Neural crest cell (in vitro differentiated cells): Measurements from ENCODE around the gene DNMT3B. TPM values are rescaled to one million over a fixed set of nuclear protein-coding genes. Genes with fewer than 3 reads are reported as not detected.

Source experiments
- DNase-seq: peaks from one replicate; pipeline ENCODE4 v3.0.0; 2021; ENCODE audit warnings: low read depth, mixed read lengths, low spot score
- H3K27ac Mint-ChIP-seq: one replicate; pipeline ENCODE4 v1.8.0; 2021; ENCODE audit warnings: mild to moderate bottlenecking, mixed read lengths; ENCODE audit not compliant: unreplicated experiment
- H3K27me3 Mint-ChIP-seq: 2 replicates; pipeline ENCODE4 v1.8.0; 2021; ENCODE audit warnings: low read depth, mild to moderate bottlenecking, mixed read lengths
- H3K36me3 Mint-ChIP-seq: 2 replicates; pipeline ENCODE4 v1.8.0; 2021; ENCODE audit warnings: low read depth, mild to moderate bottlenecking, mixed read lengths
- H3K4me1 Mint-ChIP-seq: 2 replicates; pipeline ENCODE4 v1.8.0; 2021; ENCODE audit warnings: mixed read lengths
- H3K4me3 Mint-ChIP-seq: one replicate; pipeline ENCODE4 v1.8.0; 2021; ENCODE audit warnings: mild to moderate bottlenecking, mixed read lengths
- H3K9me3 Mint-ChIP-seq: 2 replicates; pipeline ENCODE4 v1.8.0; 2021; ENCODE audit warnings: mixed read lengths
- CTCF ChIP-seq: fragments of 200-600 bp; sonication (generic); conservative IDR thresholded peaks from 2 replicates; pipeline ENCODE4 v1.5.0; 2021; ENCODE audit warnings: antibody characterized with exemption, mild to moderate bottlenecking
- total RNA-seq: library from RNA; stranded (reverse); gene quantifications from 2 replicates; pipeline ENCODE4 v1.2.1, GENCODE V29; 2021

The DNMT3B gene
- total RNA-seq, 1 donor from 2014 or later: 57.3 TPM

DNA sequence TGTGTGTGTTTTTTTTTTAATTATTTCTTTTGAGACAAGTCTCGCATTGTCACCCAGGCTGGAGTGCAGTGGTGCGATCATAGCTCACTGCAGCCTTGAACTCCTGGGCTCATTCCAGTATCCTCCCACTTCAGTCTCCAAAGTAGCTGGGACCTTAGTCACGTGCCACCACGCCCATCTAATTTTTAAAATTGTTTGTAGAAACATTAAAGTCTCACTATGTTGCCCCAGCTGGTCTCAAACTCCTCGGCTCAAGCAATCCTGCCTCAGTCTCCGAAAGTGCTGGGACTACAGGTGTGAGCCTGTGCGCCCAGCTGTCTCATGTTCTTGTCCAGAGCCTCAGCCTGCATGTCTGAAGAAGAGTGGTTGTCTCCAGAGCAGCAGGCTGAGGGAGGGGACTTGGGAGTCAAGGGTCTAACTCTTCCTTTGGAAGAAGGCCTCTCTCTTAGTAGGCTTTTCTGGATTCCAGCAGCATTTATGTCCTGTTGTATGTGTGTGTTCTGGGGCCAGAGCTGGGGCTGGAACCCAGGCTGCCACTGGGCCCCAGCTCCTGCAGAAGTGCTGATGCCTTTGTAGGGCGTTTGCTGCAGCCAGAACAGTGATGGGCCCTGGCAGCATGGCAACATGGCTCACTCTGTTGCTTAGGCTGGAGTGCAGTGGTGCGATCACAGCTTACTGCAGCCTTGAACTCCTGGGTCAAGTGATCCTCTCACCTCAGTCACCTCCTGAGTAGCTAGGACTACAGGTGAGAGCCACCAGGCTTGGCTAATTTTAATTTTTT, 5.4 kb downstream of the DNMT3B start:
- Mint-ChIP-seq H3K36me3 (no peaks in the 10 kb centered on the region), H3K4me3 (peak overlapping the region; percentile 65)

DNA sequence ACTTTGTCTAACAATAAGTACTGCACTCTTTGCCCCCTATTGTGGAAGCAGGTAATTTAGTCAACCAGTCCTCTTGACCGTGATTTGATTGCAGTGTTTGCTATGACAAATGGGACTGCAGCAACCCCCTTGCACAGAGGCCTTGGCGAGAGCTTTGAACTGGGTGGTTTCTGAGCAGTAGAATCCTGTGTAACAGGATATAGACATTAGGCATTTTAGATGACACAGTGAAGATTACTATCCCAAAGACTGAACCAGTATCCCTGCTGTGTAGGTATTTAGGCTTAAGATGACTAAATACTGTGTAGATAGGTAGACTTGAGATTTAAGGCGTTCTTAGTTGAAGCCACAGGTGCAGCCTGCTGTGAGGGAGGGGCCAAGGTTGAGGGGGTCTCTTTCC, 9.9 kb downstream of the DNMT3B start:
- no peaks in the 10 kb centered on the region for H3K27me3 Mint-ChIP-seq
- H3K27ac Mint-ChIP-seq: no peak overlapping the region
- no peak for TF ChIP-seq CTCF
- DNase-seq: no peak
- H3K36me3 Mint-ChIP-seq: no peaks in the 10 kb centered on the region
- H3K4me1 Mint-ChIP-seq: peaks cover 27% of the 10 kb centered on the region
- no peak overlapping the region for H3K4me3 Mint-ChIP-seq
- no peaks in the 10 kb centered on the region for H3K9me3 Mint-ChIP-seq

More for the DNA sequence above, 5.4 kb downstream of the DNMT3B start:
- peaks cover 15% of the 10 kb centered on the region for H3K27me3 Mint-ChIP-seq
- DNase-seq: no peak
- no peak overlapping the region for H3K27ac Mint-ChIP-seq
- H3K4me1 Mint-ChIP-seq: peaks cover 35% of the 10 kb centered on the region
- no peak for TF ChIP-seq CTCF
- H3K9me3 Mint-ChIP-seq: no peaks in the 10 kb centered on the region

DNA sequence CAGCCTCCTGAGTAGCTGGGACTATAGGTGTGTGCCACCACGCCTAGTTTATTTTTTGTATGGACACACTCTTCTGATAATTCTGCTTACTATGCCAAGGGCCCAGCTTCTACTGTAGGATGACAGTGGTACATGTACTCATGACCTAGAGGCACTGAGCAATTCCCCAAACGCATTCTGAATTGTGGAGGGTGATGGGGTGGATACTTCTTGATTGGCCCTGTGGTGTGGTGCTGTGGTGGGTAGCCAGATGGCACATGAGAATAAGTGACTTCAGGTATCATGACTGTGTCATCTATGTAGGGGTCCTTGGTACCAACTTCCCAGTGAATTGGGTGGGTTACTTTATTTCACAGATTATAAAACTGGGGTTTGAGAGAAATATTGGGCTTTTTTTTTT, 11.0 kb downstream of the DNMT3B start:
- H3K27me3 Mint-ChIP-seq: no peaks in the 10 kb centered on the region
- H3K9me3 Mint-ChIP-seq: no peaks in the 10 kb centered on the region
- H3K4me1 Mint-ChIP-seq: peaks cover 27% of the 10 kb centered on the region
- H3K27ac Mint-ChIP-seq: no peak overlapping the region
- no peak overlapping the region for H3K4me3 Mint-ChIP-seq
- no peak for TF ChIP-seq CTCF
- no peak for DNase-seq
- H3K36me3 Mint-ChIP-seq: no peaks in the 10 kb centered on the region

DNA sequence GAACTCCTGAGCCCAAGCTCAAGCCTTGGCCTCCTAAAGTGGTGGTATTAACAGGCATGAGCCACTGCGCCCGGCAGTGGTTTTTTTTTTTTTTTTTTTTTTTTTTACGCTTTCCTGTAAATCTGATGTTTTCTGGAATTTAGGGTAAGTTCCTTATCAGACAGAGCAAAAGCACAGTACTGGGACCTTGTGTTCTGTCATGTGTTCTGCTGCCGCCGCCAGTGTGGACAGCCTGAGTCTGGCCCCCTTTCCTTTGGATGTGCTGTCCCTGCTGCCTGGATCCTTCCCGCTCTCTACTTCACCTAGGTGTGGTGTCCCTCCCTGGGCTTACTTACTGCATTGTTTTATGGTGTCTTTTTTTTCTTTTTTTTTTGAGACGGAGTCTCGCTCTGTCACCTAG, 11.7 kb downstream of the DNMT3B start:
- H3K4me3 Mint-ChIP-seq: no peak overlapping the region
- TF ChIP-seq CTCF: no peak
- DNase-seq: no peak
- H3K9me3 Mint-ChIP-seq: no peaks in the 10 kb centered on the region
- H3K27ac Mint-ChIP-seq: no peak overlapping the region
- H3K36me3 Mint-ChIP-seq: no peaks in the 10 kb centered on the region
- H3K27me3 Mint-ChIP-seq: no peaks in the 10 kb centered on the region
- peaks cover 33% of the 10 kb centered on the region for H3K4me1 Mint-ChIP-seq

- Mint-ChIP-seq H3K9me3 (no peaks in the 10 kb centered on the region), H3K27me3 (no peaks in the 10 kb centered on the region), H3K4me1 (peaks cover 49% of the 10 kb centered on the region), H3K27ac (peak overlapping the region; percentile 16), H3K36me3 (no peaks in the 10 kb centered on the region), H3K4me3 (no peak overlapping the region)
- no peak for TF ChIP-seq CTCF
- DNase-seq: no peak
Observed at GRCh38 chr20:32775336-32775991, 13.3 kb downstream of the DNMT3B start.
